OCI-LY7 (cell line): ENCODE data around the gene ERCC3. TPM values are rescaled to one million over a fixed set of nuclear protein-coding genes. Genes with fewer than 3 reads are reported as not detected.

Experiments used
- BruUV-seq: library from RNA; stranded (reverse); fragments of 400-500 nt; replicated peaks from 2 replicates; lab custom pipeline; 2021; lab: Mats Ljungman, UMichigan
- CTCF ChIA-PET: fragments of 300-600 bp; sonication (Branson Sonifier 250); formaldehyde crosslinking; loops from one replicate; lab custom pipeline; 2022; ENCODE audit warnings: antibody characterized with exemption; ENCODE audit not compliant: unreplicated experiment; lab: Charles Lee
- POLR2A ChIA-PET: fragments of 300-600 bp; sonication (Branson Sonifier 250); formaldehyde crosslinking; loops from one replicate; lab custom pipeline; 2022; ENCODE audit warnings: antibody characterized with exemption; lab: Charles Lee
- DNase-seq: peaks from one replicate; pipeline ENCODE4 v3.0.0-alpha.2; 2015; ENCODE audit warnings: low spot score
- H2AFZ ChIP-seq: fragments of 200-600 bp; sonication (generic), shearing (Covaris generic); 2 replicates; pipeline ENCODE4 v1.6.1; 2014; ENCODE audit warnings: mild to moderate bottlenecking, antibody characterized with exemption, low read length, moderate library complexity
- H3K27ac ChIP-seq: fragments of 200-600 bp; sonication (generic); 2 replicates; pipeline ENCODE4 v1.5.1; 2014; ENCODE audit warnings: mixed run types, low read depth, mild to moderate bottlenecking, moderate library complexity, low read length, inconsistent platforms; ENCODE audit not compliant: poor library complexity, severe bottlenecking
- H3K36me3 ChIP-seq: fragments of 200-600 bp; sonication (generic); 2 replicates; pipeline ENCODE4 v1.6.1; 2014; ENCODE audit warnings: mild to moderate bottlenecking, antibody characterized with exemption, low read length, moderate library complexity, mixed read lengths; ENCODE audit not compliant: insufficient read depth
- H3K4me1 ChIP-seq: fragments of 200-600 bp; sonication (generic); 2 replicates; pipeline ENCODE4 v1.5.1; 2014; ENCODE audit warnings: mild to moderate bottlenecking, low read length; ENCODE audit not compliant: insufficient read depth, poor library complexity, severe bottlenecking
- H3K4me2 ChIP-seq: fragments of 200-600 bp; sonication (generic); 2 replicates; pipeline ENCODE4 v1.6.1; 2014; ENCODE audit warnings: mild to moderate bottlenecking, low read length
- H3K4me3 ChIP-seq: fragments of 200-600 bp; sonication (generic); 2 replicates; pipeline ENCODE4 v1.5.1; 2014; ENCODE audit warnings: mild to moderate bottlenecking, low read depth, low read length; ENCODE audit not compliant: poor library complexity, severe bottlenecking
- H3K79me2 ChIP-seq: fragments of 200-600 bp; sonication (generic); 2 replicates; pipeline ENCODE4 v1.6.1; 2016; ENCODE audit warnings: low read depth, mild to moderate bottlenecking, low read length, moderate library complexity, mixed read lengths; ENCODE audit not compliant: insufficient read depth
- H3K9me2 ChIP-seq: fragments of 200-600 bp; sonication (generic); 2 replicates; pipeline ENCODE4 v1.6.1; 2016; ENCODE audit warnings: mild to moderate bottlenecking, low read length, mixed read lengths; ENCODE audit not compliant: insufficient read depth
- H3K9me3 ChIP-seq: fragments of 200-600 bp; sonication (generic); 2 replicates; pipeline ENCODE4 v1.6.1; 2014; ENCODE audit warnings: mild to moderate bottlenecking, mixed run types, low read length, mixed read lengths
- H4K20me1 ChIP-seq: fragments of 200-600 bp; sonication (generic); 2 replicates; pipeline ENCODE4 v1.6.1; 2014; ENCODE audit warnings: mild to moderate bottlenecking, antibody characterized with exemption, low read length, moderate library complexity, mixed read lengths; ENCODE audit not compliant: insufficient read depth
- CTCF ChIP-seq: fragments of 200-600 bp; sonication (generic); conservative IDR thresholded peaks from 2 replicates; pipeline ENCODE4 v1.5.1; 2014; ENCODE audit warnings: mild to moderate bottlenecking, antibody characterized with exemption, low read length, moderate library complexity, mixed read lengths
- EZH2phosphoT487 ChIP-seq: fragments of 200-600 bp; sonication (generic); IDR thresholded peaks from 2 replicates; pipeline ENCODE4 v1.6.1; 2018; ENCODE audit warnings: low read depth, borderline replicate concordance, mild to moderate bottlenecking, mixed run types, antibody characterized with exemption, low read length, moderate library complexity, mixed read lengths
- intact Hi-C: fragments of 100-400 bp; cut with micrococcal nuclease; formaldehyde crosslinking; loops from one replicate; pipeline ENCODE4 v1.10.0; 2022; ENCODE audit not compliant: unreplicated experiment
- total RNA-seq, 2 experiments: library from RNA; depleted of rRNA in 1 of 2; stranded (reverse); fragments of >200 nt in 1 of 2; shearing (Covaris generic) in 1 of 2; gene quantifications; 2 replicates each; pipeline ENCODE4 v1.2.3, GENCODE V29; 2014 to 2022

The ERCC3 gene
- total RNA-seq, 2 experiments from 2014 or later = 35.1 to 58.4 TPM

DNA sequence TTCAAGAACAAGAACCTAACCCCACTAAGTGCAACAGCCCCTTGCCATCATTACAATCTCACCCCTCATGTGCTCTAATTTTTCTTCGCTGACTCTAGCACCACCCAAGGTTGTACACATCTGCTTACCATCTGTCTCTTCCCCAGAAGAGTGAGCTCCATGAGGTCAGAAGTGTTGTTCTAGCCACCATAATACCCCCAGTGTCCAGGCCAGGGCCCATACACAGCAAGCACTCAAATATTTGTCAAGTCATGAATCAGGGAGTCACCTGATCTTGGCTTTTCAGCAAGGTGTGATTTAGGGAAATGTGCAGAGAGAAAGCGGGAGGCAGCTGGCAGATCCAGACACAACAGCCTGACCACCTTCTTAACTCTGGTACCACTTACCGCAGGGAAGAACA lies 5.7 kb downstream of the ERCC3 start:
- ChIA-PET CTCF (no interaction called here), POLR2A (interaction anchor here (1.0 kb wide), 1 partner anchor 11 kb away, joined by 3 read pairs; no protein-coding TSS in a partner anchor)
- BruUV-seq = no TSS peak
- TF ChIP-seq CTCF (no peak), EZH2phosphoT487 (no peak)
- Histone ChIP-seq H3K4me1 (peaks cover 3% of the 10 kb centered on the region), H3K4me2 (no peak overlapping the region), H3K9me3 (peaks cover 14% of the 10 kb centered on the region; the same call in 1 of the 2 replicates), H3K9me2 (no peaks in the 10 kb centered on the region), H3K79me2 (peaks cover 11% of the 10 kb centered on the region; the same call in 1 of the 2 replicates), H4K20me1 (no peaks in the 10 kb centered on the region), H2AFZ (no peak overlapping the region), H3K27ac (no peak overlapping the region), H3K36me3 (peaks cover 95% of the 10 kb centered on the region), H3K4me3 (no peak overlapping the region)
- DNase-seq = no peak
- intact Hi-C loops = no loop called here

GRCh38 chr2:127283275-127283674 lies 10.7 kb downstream of the ERCC3 start:
- no peak overlapping the region for H3K4me2 ChIP-seq
- no peak overlapping the region for H3K27ac ChIP-seq
- peaks cover 97% of the 10 kb centered on the region for H3K36me3 ChIP-seq
- H3K9me2 ChIP-seq = no peaks in the 10 kb centered on the region
- TF ChIP-seq CTCF = no peak
- TF ChIP-seq EZH2phosphoT487 = no peak
- H3K4me1 ChIP-seq = no peaks in the 10 kb centered on the region
- no peak overlapping the region for H3K4me3 ChIP-seq
- peaks cover 15% of the 10 kb centered on the region; the same call in 1 of the 2 replicates for H3K9me3 ChIP-seq
- no peak overlapping the region for H2AFZ ChIP-seq
- intact Hi-C loops = no loop called here
- H4K20me1 ChIP-seq = no peaks in the 10 kb centered on the region
- DNase-seq = no peak
- no peaks in the 10 kb centered on the region for H3K79me2 ChIP-seq
- no TSS peak for BruUV-seq
- CTCF ChIA-PET = no interaction called here
- POLR2A ChIA-PET = interaction anchor here (3.0 kb wide), 1 partner anchor 11 kb away, joined by 16 read pairs; the partner anchor contains the start of gene ERCC3

- no peak overlapping the region for H2AFZ ChIP-seq
- no peaks in the 10 kb centered on the region for H3K4me1 ChIP-seq
- no peaks in the 10 kb centered on the region for H3K9me2 ChIP-seq
- DNase-seq = no peak
- POLR2A ChIA-PET = interaction anchor here (0.6 to 3.0 kb wide), 2 partner anchors 13 to 723 kb away, joined by 6 to 16 read pairs; partner anchors contain the start of gene ERCC3
- H3K9me3 ChIP-seq = peaks cover 15% of the 10 kb centered on the region; the same call in 1 of the 2 replicates
- intact Hi-C loops = no loop called here
- BruUV-seq = no TSS peak
- H3K4me2 ChIP-seq = no peak overlapping the region
- peaks cover 96% of the 10 kb centered on the region for H3K36me3 ChIP-seq
- no peak overlapping the region for H3K27ac ChIP-seq
- H4K20me1 ChIP-seq = no peaks in the 10 kb centered on the region
- H3K79me2 ChIP-seq = no peaks in the 10 kb centered on the region
- H3K4me3 ChIP-seq = no peak overlapping the region
- TF ChIP-seq CTCF (no peak), EZH2phosphoT487 (no peak)
- CTCF ChIA-PET = no interaction called here
These were observed 13.3 kb downstream of the ERCC3 start for GRCh38 chr2:127280693-127281092.
